ES-I3 (cell line): Measurements from ENCODE around the gene SLC32A1.

Experiments used
- H3K36me3 ChIP-seq: 2 replicates; pipeline ENCODE4 v1.6.1; 2013; ENCODE audit warnings: mild to moderate bottlenecking, low read length, control low read depth, moderate library complexity; ENCODE audit not compliant: insufficient read depth
- H3K4me1 ChIP-seq: 2 replicates; pipeline ENCODE4 v1.6.1; 2013; ENCODE audit warnings: mild to moderate bottlenecking, control low read depth, low read length; ENCODE audit not compliant: insufficient read depth
- H3K9ac ChIP-seq: 2 replicates; pipeline ENCODE4 v1.6.1; 2013; ENCODE audit warnings: low read depth, mild to moderate bottlenecking, low read length, moderate library complexity
- H3K9me3 ChIP-seq: 2 replicates; pipeline ENCODE4 v1.6.1; 2013; ENCODE audit warnings: mild to moderate bottlenecking, low read length, moderate library complexity; ENCODE audit not compliant: control insufficient read depth, insufficient read depth

The SLC32A1 gene

DNA sequence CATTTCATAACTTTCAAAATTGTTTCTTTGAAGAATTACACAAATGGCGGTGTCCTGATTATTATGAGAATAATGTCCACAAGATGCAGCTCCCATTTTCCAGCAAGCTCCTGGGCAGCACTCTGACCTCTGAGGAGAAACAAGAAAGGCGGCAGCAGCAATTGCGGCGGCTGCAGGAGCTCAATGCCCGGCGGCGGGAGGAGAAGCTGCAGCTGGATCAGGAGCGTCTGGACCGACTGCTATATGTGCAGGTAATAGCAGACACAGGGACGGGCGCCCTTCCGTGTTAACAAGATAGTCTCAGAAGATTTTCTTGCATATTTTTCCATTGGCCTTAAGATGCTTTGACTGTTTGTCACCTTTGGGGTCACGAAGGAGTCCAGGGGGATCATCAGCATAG is 30.6 kb downstream of the SLC32A1 start:
- Histone ChIP-seq H3K9me3 (no peaks in the 10 kb centered on the region), H3K4me1 (no peaks in the 10 kb centered on the region), H3K9ac (no peak overlapping the region), H3K36me3 (peaks cover 17% of the 10 kb centered on the region)

DNA sequence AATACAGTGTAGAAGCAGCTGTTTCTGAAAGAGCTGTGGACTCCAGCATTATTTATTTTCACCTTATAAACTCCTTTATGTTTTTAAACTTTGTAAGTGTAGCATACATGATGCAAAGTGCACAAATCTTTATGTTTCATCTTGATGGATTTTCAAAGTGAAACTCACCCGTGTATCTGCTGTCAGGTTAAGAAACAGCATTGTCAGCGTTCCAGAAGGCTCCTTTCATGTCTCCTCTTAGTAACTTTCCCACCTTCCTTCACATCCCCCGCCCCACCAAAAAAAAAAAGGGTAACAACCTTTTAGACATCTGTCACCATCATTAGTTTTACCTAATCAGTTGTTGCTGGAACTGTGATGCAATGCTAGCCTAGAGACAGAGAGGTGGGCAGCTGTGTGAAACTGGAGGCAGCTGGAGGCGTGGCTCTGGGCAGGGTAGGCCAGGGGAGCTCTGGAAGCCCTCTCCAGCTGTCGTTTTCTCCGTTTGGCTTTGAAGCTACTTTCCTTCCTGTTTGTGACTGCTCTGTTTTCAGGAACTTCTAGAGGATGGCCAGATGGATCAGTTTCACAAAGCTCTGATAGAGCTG is 31.1 kb downstream of the SLC32A1 start:
- no peak overlapping the region for H3K9ac ChIP-seq
- no peaks in the 10 kb centered on the region for H3K9me3 ChIP-seq
- H3K36me3 ChIP-seq: peaks cover 17% of the 10 kb centered on the region
- no peaks in the 10 kb centered on the region for H3K4me1 ChIP-seq

- no peak overlapping the region for H3K9ac ChIP-seq
- no peaks in the 10 kb centered on the region for H3K4me1 ChIP-seq
- peaks cover 21% of the 10 kb centered on the region for H3K36me3 ChIP-seq
- H3K9me3 ChIP-seq: no peaks in the 10 kb centered on the region
Measured at GRCh38 chr20:38757145-38757775, 33.0 kb downstream of the SLC32A1 start.

GRCh38 chr20:38759106-38759505 is 34.8 kb downstream of the SLC32A1 start:
- H3K4me1 ChIP-seq: no peaks in the 10 kb centered on the region
- H3K36me3 ChIP-seq: peaks cover 27% of the 10 kb centered on the region
- H3K9me3 ChIP-seq: no peaks in the 10 kb centered on the region
- H3K9ac ChIP-seq: no peak overlapping the region

GRCh38 chr20:38760978-38761377 is 36.7 kb downstream of the SLC32A1 start:
- Histone ChIP-seq H3K36me3 (peaks cover 24% of the 10 kb centered on the region), H3K4me1 (0 out of 2 replicates have a peak, but pooled peaks cover 4% of the 10 kb centered on the region), H3K9me3 (no peaks in the 10 kb centered on the region)

GRCh38 chr20:38762174-38762573 is 37.9 kb downstream of the SLC32A1 start:
- no peaks in the 10 kb centered on the region for H3K9me3 ChIP-seq
- H3K9ac ChIP-seq: no peak overlapping the region
- H3K36me3 ChIP-seq: peaks cover 28% of the 10 kb centered on the region
- peaks cover 10% of the 10 kb centered on the region; the same call in 1 of the 2 replicates for H3K4me1 ChIP-seq

More at GRCh38 chr20:38760978-38761377, 36.7 kb downstream of the SLC32A1 start:
- H3K9ac ChIP-seq: no peak overlapping the region

GRCh38 chr20:38763616-38764015 is 39.3 kb downstream of the SLC32A1 start:
- no peak overlapping the region for H3K9ac ChIP-seq
- H3K9me3 ChIP-seq: no peaks in the 10 kb centered on the region
- H3K36me3 ChIP-seq: peaks cover 22% of the 10 kb centered on the region
- H3K4me1 ChIP-seq: peaks cover 10% of the 10 kb centered on the region; the same call in 1 of the 2 replicates

DNA sequence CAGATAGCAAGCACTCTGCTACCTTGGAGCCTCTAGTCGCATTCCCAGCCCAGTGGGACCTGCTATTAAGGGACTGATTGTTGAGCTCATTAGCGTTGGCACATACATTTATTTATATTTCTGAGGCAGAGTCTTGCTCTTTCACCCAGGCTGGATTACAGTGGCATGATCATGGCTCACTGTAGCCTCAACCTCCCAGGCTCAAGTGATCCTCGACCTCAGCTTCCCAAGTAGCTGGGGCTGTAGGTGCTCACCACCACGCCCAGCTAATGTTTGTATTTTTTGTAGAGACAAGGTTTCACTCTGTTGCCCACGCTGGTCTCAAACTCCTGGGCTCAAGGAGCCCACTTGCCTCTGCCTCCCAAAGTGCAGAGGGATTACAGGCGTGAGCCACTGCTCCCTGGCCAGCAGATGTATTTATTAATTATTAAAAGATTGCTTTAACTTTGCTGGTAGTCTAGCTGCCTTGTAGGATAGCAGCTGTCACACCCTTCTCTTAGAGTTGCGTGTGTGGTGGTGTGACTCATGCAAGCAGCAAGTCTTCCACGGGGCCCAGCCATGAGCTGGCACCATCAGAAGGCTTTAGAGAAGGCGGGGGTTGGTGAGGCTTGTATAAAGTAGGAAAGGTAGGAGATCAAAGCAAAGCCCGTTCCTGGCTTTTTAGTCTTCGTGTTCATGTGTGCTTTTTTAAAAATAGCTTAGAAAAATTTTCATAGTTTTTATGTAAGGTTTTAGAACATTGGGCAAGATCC is 40.5 kb downstream of the SLC32A1 start:
- Histone ChIP-seq H3K36me3 (peaks cover 17% of the 10 kb centered on the region), H3K9me3 (no peaks in the 10 kb centered on the region), H3K9ac (no peak overlapping the region), H3K4me1 (peaks cover 10% of the 10 kb centered on the region; the same call in 1 of the 2 replicates)

- peaks cover 11% of the 10 kb centered on the region for H3K36me3 ChIP-seq
- no peak overlapping the region for H3K9ac ChIP-seq
- no peaks in the 10 kb centered on the region for H3K9me3 ChIP-seq
- H3K4me1 ChIP-seq: peaks cover 10% of the 10 kb centered on the region; the same call in 1 of the 2 replicates
Measured at GRCh38 chr20:38766071-38766470, 41.8 kb downstream of the SLC32A1 start.

- peaks cover 12% of the 10 kb centered on the region for H3K36me3 ChIP-seq
- no peak overlapping the region for H3K9ac ChIP-seq
- H3K9me3 ChIP-seq: 0 out of 2 replicates have a peak, but pooled peaks cover 5% of the 10 kb centered on the region
- H3K4me1 ChIP-seq: peaks cover 8% of the 10 kb centered on the region; the same call in 1 of the 2 replicates
Measured at GRCh38 chr20:38769376-38770295, 45.4 kb downstream of the SLC32A1 start.

DNA sequence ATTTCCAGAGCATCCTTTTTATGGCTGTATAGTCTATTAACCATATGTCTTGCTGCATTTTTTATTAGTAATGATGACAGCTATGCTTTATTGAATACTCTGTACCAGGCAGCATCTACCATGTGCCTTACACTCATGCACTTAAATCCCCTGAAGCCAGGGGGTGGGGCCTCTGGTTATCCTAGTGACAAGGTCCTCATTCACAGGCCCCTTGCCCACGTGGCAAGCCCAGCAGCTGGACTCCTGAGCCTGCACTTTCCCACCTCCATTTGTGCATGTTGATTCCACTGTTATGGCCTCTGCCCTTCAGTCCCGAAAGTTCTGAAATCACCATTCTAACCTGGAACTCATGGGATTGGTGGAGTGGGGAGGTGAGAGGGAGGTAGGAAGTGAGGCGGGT is 46.3 kb downstream of the SLC32A1 start:
- 0 out of 2 replicates have a peak, but pooled peaks cover 5% of the 10 kb centered on the region for H3K9me3 ChIP-seq
- H3K9ac ChIP-seq: no peak overlapping the region
- H3K4me1 ChIP-seq: peaks cover 6% of the 10 kb centered on the region; the same call in 1 of the 2 replicates
- peaks cover 12% of the 10 kb centered on the region for H3K36me3 ChIP-seq

DNA sequence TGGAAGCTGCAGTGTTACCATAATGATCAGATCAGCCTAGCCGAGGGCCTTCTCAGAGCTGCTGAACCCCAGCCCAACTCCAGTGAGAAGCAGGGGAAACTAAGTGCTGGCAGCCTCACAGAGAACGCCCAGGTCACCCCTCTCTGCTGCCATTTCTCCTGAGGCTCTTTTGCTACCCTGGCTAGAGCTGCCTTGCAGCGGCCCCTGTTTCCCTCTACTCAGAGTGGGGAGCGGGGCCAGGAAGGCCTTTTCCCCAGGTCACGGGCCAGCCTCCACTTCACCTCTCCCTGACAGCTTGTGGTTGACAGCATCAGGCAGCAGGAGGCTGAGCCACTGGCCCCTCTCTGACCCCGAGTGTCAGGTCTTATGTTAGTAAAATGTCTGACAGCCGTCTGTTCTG is 46.7 kb downstream of the SLC32A1 start:
- Histone ChIP-seq H3K9ac (no peak overlapping the region), H3K4me1 (peaks cover 6% of the 10 kb centered on the region; the same call in 1 of the 2 replicates), H3K9me3 (0 out of 2 replicates have a peak, but pooled peaks cover 5% of the 10 kb centered on the region), H3K36me3 (peaks cover 12% of the 10 kb centered on the region)

DNA sequence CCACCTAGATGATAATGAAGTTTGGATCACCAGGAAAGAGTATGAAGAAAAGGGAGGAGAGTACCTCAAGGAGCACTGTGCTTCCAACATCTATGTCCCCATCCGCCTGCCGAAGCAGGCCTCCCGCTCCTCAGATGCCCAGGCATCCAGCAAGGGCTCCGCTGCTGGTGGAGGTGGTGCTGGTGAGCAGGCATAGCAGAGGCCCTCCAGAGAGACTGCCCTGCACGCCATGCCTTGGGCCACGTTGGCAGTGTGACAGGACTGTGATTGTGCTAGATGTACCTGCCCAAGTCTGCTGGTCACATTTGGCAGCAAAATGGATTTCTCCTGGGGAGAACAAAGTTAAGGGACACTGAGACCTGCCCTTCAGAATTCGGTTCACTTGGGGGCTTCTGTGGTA is 47.3 kb downstream of the SLC32A1 start:
- H3K36me3 ChIP-seq: peaks cover 8% of the 10 kb centered on the region
- no peak overlapping the region for H3K9ac ChIP-seq
- peaks cover 2% of the 10 kb centered on the region; the same call in 1 of the 2 replicates for H3K4me1 ChIP-seq
- 0 out of 2 replicates have a peak, but pooled peaks cover 5% of the 10 kb centered on the region for H3K9me3 ChIP-seq

- H3K4me1 ChIP-seq: peaks cover 6% of the 10 kb centered on the region; the same call in 1 of the 2 replicates
- H3K9ac ChIP-seq: no peak overlapping the region
- peaks cover 8% of the 10 kb centered on the region for H3K36me3 ChIP-seq
- H3K9me3 ChIP-seq: 0 out of 2 replicates have a peak, but pooled peaks cover 5% of the 10 kb centered on the region
Measured at GRCh38 chr20:38774167-38774566, 49.9 kb downstream of the SLC32A1 start.
